SK-N-SH (cell line): Measurements from ENCODE around the gene KCNE3. TPM values are rescaled to one million over a fixed set of nuclear protein-coding genes. Genes with fewer than 3 reads are reported as not detected.

Experiments used
- CTCF ChIA-PET: fragments of 300-600, 350-600 bp; formaldehyde crosslinking; extraction: SDS; loops from one replicate; lab custom pipeline; 2021; lab: Yijun Ruan, JAX
- POLR2A ChIA-PET: fragments of 350-600 bp; sonication (Branson Sonifier 250); formaldehyde crosslinking; extraction: SDS; loops from one replicate; lab custom pipeline; 2020; ENCODE audit warnings: antibody characterized with exemption, inconsistent platforms; lab: Yijun Ruan, JAX
- DNase-seq: peaks from one replicate; pipeline ENCODE4 v3.0.0; 2012
- H2AFZ ChIP-seq: fragments of 200-600 bp; sonication (generic); 2 replicates; pipeline ENCODE4 v1.8.1; 2016; ENCODE audit warnings: antibody characterized with exemption, mild to moderate bottlenecking, low read depth
- H3F3A ChIP-seq: fragments of 200-600 bp; sonication (generic); replicated peaks from 2 replicates; pipeline ENCODE3; 2016; ENCODE audit warnings: antibody characterized with exemption, mild to moderate bottlenecking; ENCODE audit not compliant: insufficient read depth
- H3K27ac ChIP-seq, 2 experiments: fragments of 200-500 bp in 1 of 2; fragments of 200-600 bp in 1 of 2; sonication (Bioruptor generic) in 1 of 2; sonication (generic), shearing (Covaris generic) in 1 of 2; 2 replicates each; pipeline versions ENCODE4 v1.5.1 to v1.6.1; 2014 to 2016; ENCODE audit warnings: low read depth in 2 of 2, inconsistent platforms in 1 of 2, low read length in 1 of 2, mild to moderate bottlenecking in 1 of 2, mixed read lengths in 1 of 2
- H3K27me3 ChIP-seq: fragments of 200-600 bp; sonication (generic), shearing (Covaris generic); 2 replicates; pipeline ENCODE4 v1.6.1; 2016; ENCODE audit warnings: mixed run types; ENCODE audit not compliant: insufficient read depth
- H3K36me3 ChIP-seq, 2 experiments: fragments of 200-500 bp in 1 of 2; fragments of 200-600 bp in 1 of 2; sonication (Bioruptor generic) in 1 of 2; sonication (generic) in 1 of 2; replicated peaks in 1 of 2; 2 replicates each; pipeline versions ENCODE3 to v1.5.1; 2014 to 2016; ENCODE audit warnings: low read length in 1 of 2, mild to moderate bottlenecking in 1 of 2; ENCODE audit not compliant: insufficient read depth in 2 of 2, control insufficient read depth in 1 of 2
- H3K4me1 ChIP-seq, 2 experiments: fragments of 200-500 bp in 1 of 2; fragments of 200-600 bp in 1 of 2; sonication (Bioruptor generic) in 1 of 2; sonication (generic), shearing (Covaris generic) in 1 of 2; 2 replicates each; pipeline versions ENCODE4 v1.5.1 to v1.6.1; 2014 to 2016; ENCODE audit warnings: low read depth in 1 of 2, low read length in 1 of 2, mixed run types in 1 of 2; ENCODE audit not compliant: insufficient read depth in 2 of 2, control insufficient read depth in 1 of 2
- H3K4me2 ChIP-seq: fragments of 200-600 bp; sonication (generic), shearing (Covaris generic); 2 replicates; pipeline ENCODE4 v1.6.1; 2017; ENCODE audit warnings: mixed run types
- H3K4me3 ChIP-seq, 2 experiments: fragments of 200-500 bp in 1 of 2; fragments of 200-600 bp in 1 of 2; sonication (Bioruptor generic) in 1 of 2; sonication (generic), shearing (Covaris generic) in 1 of 2; 2 replicates each; pipeline versions ENCODE4 v1.5.1 to v1.8.1; 2014 to 2016; ENCODE audit warnings: low read depth in 2 of 2, inconsistent platforms in 1 of 2, low read length in 1 of 2, mild to moderate bottlenecking in 1 of 2, mixed read lengths in 1 of 2, moderate library complexity in 1 of 2
- H3K79me2 ChIP-seq: fragments of 200-600 bp; sonication (generic); 2 replicates; pipeline ENCODE4 v1.8.1; 2017; ENCODE audit warnings: mild to moderate bottlenecking; ENCODE audit not compliant: insufficient read depth
- H3K9ac ChIP-seq: fragments of 200-600 bp; sonication (generic); 2 replicates; pipeline ENCODE4 v1.6.1; 2017; ENCODE audit warnings: mixed run types
- H3K9me2 ChIP-seq: fragments of 200-600 bp; sonication (generic); 2 replicates; pipeline ENCODE4 v1.6.1; 2017; ENCODE audit warnings: mixed run types
- H3K9me3 ChIP-seq: fragments of 200-600 bp; sonication (generic); 2 replicates; pipeline ENCODE4 v1.6.1; 2017; ENCODE audit warnings: mixed run types, mild to moderate bottlenecking, moderate library complexity
- H4K20me1 ChIP-seq: fragments of 200-600 bp; sonication (generic); 2 replicates; pipeline ENCODE4 v1.6.1; 2017; ENCODE audit warnings: mild to moderate bottlenecking, mixed run types; ENCODE audit not compliant: insufficient read depth
- CHD2 ChIP-seq: fragments of 150-350 bp; IDR thresholded peaks from 2 replicates; pipeline ENCODE4 v1.6.1; 2018; ENCODE audit warnings: low read length; ENCODE audit not compliant: partially characterized antibody
- FOXM1 ChIP-seq: IDR thresholded peaks from 2 replicates; pipeline ENCODE4 v1.4.0; 2012; ENCODE audit warnings: low read depth, mild to moderate bottlenecking
- GABPA ChIP-seq: IDR thresholded peaks from 2 replicates; pipeline ENCODE4 v1.4.0; 2012; ENCODE audit warnings: low read depth, mild to moderate bottlenecking
- GATA2 ChIP-seq: sonication (generic); formaldehyde crosslinking; IDR thresholded peaks from 2 replicates; pipeline ENCODE4 v1.5.0; 2020; ENCODE audit warnings: mild to moderate bottlenecking, missing genetic modification reagents
- MEF2A ChIP-seq: IDR thresholded peaks from 2 replicates; pipeline ENCODE4 v1.4.0; 2012; ENCODE audit warnings: low read depth, borderline replicate concordance
- TCF12 ChIP-seq: IDR thresholded peaks from 2 replicates; pipeline ENCODE4 v1.4.0; 2012
- WGBS: methylation state at CpG from one replicate; pipeline ENCODE4 v1.1.6; 2017; ENCODE audit warnings: low lambda C conversion rate; 5-methylcytosine and 5-hydroxymethylcytosine counted together
- polyA plus RNA-seq, 3 experiments: library from polyadenylated mRNA; depleted of rRNA; stranded (reverse); fragments of >200 nt; gene quantifications; 2 replicates each; pipeline ENCODE4 v1.2.3, GENCODE V29; 2012
- TF ChIP-seq, protein P1 (sequence below): fragments of 200-600 bp; sonication (generic); IDR thresholded peaks from 2 replicates; pipeline ENCODE4 v1.6.1; 2017; ENCODE audit warnings: antibody characterized with exemption, mild to moderate bottlenecking, moderate library complexity
- TF ChIP-seq, protein P2 (sequence below): fragments of 150-350 bp; IDR thresholded peaks from 2 replicates; pipeline ENCODE4 v1.6.1; 2017; ENCODE audit warnings: antibody characterized with exemption, low read length, low read depth, borderline replicate concordance

The KCNE3 gene
- polyA plus RNA-seq, 1 of the 3 experiments (the other 2 are of a cell fraction) = not detected

DNA sequence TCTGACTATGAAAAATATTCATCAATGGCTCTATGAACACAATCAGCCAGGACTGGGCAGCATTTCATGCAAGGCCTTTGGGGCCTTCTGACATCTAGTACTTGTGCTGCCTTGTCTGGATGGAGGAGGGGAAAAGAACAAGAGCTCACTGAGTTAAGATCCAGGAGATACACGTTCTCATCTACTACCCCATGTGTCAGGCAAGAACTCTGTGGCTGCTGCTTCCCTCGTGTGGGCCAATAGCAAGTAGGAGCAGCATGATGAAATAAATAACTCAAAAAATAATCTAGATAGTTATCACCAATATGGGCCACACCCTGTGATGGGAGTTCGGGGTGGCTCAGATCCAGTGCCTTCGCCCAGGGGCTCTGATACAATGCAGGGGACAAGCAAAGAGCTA is 7.3 kb downstream of the KCNE3 start:
- ChIA-PET CTCF (interaction anchor here (1.5 to 1.6 kb wide), 2 partner anchors 12 to 111 kb away, joined by 3 to 5 read pairs; no protein-coding TSS in a partner anchor), POLR2A (no interaction called here)
- Histone ChIP-seq H3K4me1 (no peaks in the 10 kb centered on the region), H3K27ac (no peak overlapping the region), H3K9me2 (no peaks in the 10 kb centered on the region), H3K4me3 (no peak overlapping the region), H3K9me3 (no peaks in the 10 kb centered on the region), H3K4me2 (no peak overlapping the region), H3K9ac (no peak overlapping the region), H4K20me1 (no peaks in the 10 kb centered on the region), H2AFZ (no peak overlapping the region), H3K79me2 (no peaks in the 10 kb centered on the region), H3K36me3 (no peaks in the 10 kb centered on the region), H3K27me3 (no peaks in the 10 kb centered on the region), H3F3A (no peaks in the 10 kb centered on the region)
- TF ChIP-seq GABPA = no peak
- TF ChIP-seq FOXM1 = no peak
- TF ChIP-seq, protein P1, sequence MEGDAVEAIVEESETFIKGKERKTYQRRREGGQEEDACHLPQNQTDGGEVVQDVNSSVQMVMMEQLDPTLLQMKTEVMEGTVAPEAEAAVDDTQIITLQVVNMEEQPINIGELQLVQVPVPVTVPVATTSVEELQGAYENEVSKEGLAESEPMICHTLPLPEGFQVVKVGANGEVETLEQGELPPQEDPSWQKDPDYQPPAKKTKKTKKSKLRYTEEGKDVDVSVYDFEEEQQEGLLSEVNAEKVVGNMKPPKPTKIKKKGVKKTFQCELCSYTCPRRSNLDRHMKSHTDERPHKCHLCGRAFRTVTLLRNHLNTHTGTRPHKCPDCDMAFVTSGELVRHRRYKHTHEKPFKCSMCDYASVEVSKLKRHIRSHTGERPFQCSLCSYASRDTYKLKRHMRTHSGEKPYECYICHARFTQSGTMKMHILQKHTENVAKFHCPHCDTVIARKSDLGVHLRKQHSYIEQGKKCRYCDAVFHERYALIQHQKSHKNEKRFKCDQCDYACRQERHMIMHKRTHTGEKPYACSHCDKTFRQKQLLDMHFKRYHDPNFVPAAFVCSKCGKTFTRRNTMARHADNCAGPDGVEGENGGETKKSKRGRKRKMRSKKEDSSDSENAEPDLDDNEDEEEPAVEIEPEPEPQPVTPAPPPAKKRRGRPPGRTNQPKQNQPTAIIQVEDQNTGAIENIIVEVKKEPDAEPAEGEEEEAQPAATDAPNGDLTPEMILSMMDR = no peak
- DNase-seq = no peak
- WGBS = 64% methylated on average over 4 of the region's 4 CpGs

DNA sequence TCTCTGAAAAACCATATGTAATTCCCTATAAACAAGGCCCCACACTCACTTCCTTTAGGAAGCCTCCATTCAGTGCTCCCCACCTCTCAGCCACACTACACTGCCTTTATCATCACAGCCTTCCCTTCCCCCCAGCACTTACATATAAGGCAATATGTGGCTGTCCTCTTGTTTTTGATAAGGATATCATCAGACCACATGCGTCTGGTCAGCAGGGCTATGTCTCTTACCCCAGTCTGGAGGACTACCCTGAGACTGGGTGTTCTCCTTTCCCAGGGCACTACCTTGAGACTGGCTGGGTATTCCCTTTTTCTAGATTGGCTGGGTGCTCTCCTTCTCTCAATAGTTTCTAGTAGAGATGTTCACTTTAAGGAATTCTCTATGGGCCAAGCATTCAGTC is 7.8 kb downstream of the KCNE3 start:
- Histone ChIP-seq H3K27me3 (no peaks in the 10 kb centered on the region), H4K20me1 (no peaks in the 10 kb centered on the region), H3K36me3 (no peaks in the 10 kb centered on the region), H3K4me3 (no peak overlapping the region), H3K4me2 (no peak overlapping the region), H3K27ac (no peak overlapping the region), H3F3A (no peaks in the 10 kb centered on the region), H3K9me2 (no peaks in the 10 kb centered on the region), H3K4me1 (no peaks in the 10 kb centered on the region), H2AFZ (no peak overlapping the region), H3K79me2 (no peaks in the 10 kb centered on the region), H3K9ac (no peak overlapping the region), H3K9me3 (no peaks in the 10 kb centered on the region)
- DNase-seq = no peak
- ChIA-PET CTCF (interaction anchor here (1.6 kb wide), 1 partner anchor 111 kb away, joined by 5 read pairs; no protein-coding TSS in a partner anchor), POLR2A (no interaction called here)
- 0% methylated on average over 1 of the region's 1 CpG for WGBS
- TF ChIP-seq TCF12 (no peak), GATA2 (CRISPR knock-in tag) (no peak), CHD2 (no peak), MEF2A (no peak)
- TF ChIP-seq, protein P2, sequence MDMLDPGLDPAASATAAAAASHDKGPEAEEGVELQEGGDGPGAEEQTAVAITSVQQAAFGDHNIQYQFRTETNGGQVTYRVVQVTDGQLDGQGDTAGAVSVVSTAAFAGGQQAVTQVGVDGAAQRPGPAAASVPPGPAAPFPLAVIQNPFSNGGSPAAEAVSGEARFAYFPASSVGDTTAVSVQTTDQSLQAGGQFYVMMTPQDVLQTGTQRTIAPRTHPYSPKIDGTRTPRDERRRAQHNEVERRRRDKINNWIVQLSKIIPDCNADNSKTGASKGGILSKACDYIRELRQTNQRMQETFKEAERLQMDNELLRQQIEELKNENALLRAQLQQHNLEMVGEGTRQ = no peak
- TF ChIP-seq, protein P1 = no peak
